AG04449 (cell line): ENCODE results near the gene RNF175.

ENCODE experiments used
- CTCF ChIA-PET: fragments of 350-600 bp; formaldehyde crosslinking; extraction: SDS; loops from one replicate; lab custom pipeline; 2021; ENCODE audit warnings: antibody characterized with exemption; lab: Yijun Ruan, JAX
- POLR2A ChIA-PET: fragments of 400-600, 350-600 bp; formaldehyde crosslinking; extraction: SDS; loops from one replicate; lab custom pipeline; 2020; ENCODE audit warnings: antibody characterized with exemption, inconsistent platforms; lab: Yijun Ruan, JAX
- DNase-seq: peaks from one replicate; pipeline ENCODE4 v3.0.0-alpha.2; 2010; ENCODE audit warnings: low read depth, low spot score
- H3K4me3 ChIP-seq: 2 replicates; pipeline ENCODE4 v1.5.1; 2011; ENCODE audit warnings: low read depth, mild to moderate bottlenecking, control low read depth, low read length
- CTCF ChIP-seq: IDR thresholded peaks from one replicate; pipeline ENCODE4 v1.5.1; 2011; ENCODE audit warnings: mild to moderate bottlenecking, moderate library complexity, low read length, control low read depth, inconsistent platforms; ENCODE audit not compliant: insufficient read depth; ENCODE audit errors: missing control alignments

The RNF175 gene

DNA sequence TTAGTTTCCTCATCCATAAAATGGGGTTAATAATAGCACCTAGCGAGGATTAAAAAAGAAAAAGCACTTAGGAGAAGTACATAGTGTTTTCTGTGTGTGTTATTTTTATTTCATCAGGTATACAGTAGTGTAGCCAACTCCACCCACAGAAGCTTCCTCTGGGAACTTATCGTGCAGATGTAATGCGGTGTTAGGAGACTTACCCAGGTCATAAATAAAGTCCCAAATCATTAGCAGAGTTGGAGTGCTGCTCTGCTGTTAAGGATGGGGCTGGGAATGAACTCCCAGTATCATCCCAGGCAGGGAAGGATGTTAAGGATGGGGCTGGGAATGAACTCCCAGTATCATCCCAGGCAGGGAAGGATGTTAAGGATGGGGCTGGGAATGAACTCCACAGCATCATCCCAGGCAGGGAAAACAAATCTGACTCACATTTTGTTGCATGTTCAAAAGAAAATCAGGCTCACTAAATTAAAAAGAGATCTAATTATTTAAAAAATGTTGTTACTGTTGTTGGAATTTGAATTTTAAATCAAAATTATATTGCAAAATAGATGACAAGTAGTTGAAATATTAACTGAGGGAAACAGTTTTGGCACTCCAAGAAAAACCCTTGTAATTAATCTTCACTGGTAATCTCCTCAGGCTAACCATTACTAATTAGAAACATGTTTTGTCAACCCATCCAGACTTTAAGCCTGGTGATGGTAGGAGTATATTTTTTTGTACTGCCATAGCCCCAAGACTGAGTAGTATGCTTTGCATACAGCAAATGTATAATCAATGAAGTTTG lies 39.3 kb upstream of the RNF175 start:
- no peak for DNase-seq
- no peak for TF ChIP-seq CTCF
- ChIA-PET CTCF (no interaction called here), POLR2A (no interaction called here)
- H3K4me3 ChIP-seq = no peak overlapping the region

GRCh38 chr4:153798420-153798819 lies 38.6 kb upstream of the RNF175 start:
- DNase-seq = no peak
- ChIA-PET CTCF (no interaction called here), POLR2A (no interaction called here)
- no peak for TF ChIP-seq CTCF
- H3K4me3 ChIP-seq = no peak overlapping the region

DNA sequence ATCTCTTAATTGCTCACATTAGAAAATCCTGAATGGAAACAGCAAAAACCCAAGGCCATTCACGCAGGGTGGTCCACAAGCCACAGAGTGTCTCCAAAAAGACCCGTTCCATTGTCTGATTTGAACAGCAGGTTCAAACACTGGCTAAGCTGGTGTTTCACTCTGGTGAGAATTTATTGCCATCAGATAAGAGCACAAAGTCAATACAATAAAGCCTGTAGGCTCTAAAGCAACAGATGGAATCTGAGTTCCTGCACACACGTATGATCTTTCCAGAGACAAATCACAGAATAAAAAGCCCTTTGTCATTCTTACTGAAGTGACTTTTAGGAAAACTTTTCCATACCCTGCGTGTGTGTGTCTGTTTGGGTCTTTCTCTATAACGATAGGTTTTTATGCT lies 34.2 kb upstream of the RNF175 start:
- CTCF ChIA-PET = no interaction called here
- TF ChIP-seq CTCF = no peak
- POLR2A ChIA-PET = no interaction called here
- DNase-seq = no peak
- H3K4me3 ChIP-seq = no peak overlapping the region

- DNase-seq = no peak
- no peak overlapping the region for H3K4me3 ChIP-seq
- no peak for TF ChIP-seq CTCF
- ChIA-PET POLR2A (no interaction called here), CTCF (no interaction called here)
These were observed 32.9 kb upstream of the RNF175 start for GRCh38 chr4:153792618-153793247.

- POLR2A ChIA-PET = no interaction called here
- CTCF ChIA-PET = no interaction called here
- no peak for DNase-seq
- H3K4me3 ChIP-seq = no peak overlapping the region
- no peak for TF ChIP-seq CTCF
These were observed 32.2 kb upstream of the RNF175 start for GRCh38 chr4:153791746-153792617.
